ENCODE data around the gene STK32C.

Gene STK32C

DNA sequence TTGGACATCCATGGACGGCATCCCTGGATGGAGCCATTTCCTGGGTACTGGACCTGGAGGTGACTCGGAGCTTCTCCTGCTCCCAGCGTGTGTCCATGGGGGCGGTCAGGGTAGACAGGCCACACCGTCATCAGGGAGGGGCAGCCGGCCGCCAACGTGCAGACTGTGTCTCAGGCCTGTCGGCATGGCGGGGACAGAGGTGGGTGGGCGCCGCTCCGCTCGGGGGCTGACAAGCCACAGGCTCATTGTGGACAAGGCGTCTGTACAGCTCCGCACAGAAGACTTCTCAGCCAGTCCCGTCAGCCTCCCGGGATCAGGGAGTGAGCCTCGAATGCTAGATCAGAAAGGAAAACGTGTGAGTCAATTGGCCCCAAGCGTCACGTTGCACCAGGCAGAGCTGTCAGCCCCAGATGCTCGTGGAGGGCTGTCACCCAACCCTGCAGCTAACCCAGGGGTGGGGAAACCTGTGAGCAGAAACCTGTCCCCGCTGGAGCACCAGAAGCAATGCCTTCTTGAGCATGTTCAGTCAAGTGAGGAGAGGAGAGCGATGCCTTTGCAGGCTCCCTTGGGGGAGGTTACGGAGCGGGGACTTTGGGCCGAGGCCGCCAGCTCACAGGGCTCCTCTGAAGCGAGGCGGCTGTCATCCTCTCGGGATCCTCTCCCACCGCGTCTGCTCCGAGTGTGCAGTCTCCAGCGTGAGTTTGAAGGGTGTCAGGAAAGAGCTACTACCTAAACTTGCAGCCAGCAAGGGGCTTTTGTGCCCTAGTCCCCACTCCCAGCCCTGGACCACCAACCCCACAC is 137.0 kb downstream of the STK32C start:
- DNase-seq (ENCODE audit: insufficient read length, low spot score) = no peak
- no peak for FAIRE-seq
- TF ChIP-seq POLR2A (IDR thresholded peaks at IDR 0.05; ENCODE audit: low read depth, low read length) = no peak
- TF ChIP-seq POLR2AphosphoS5 (IDR thresholded peaks at IDR 0.05; ENCODE audit: low read depth, low read length) = no peak
- no peak for TF ChIP-seq TAF1 (IDR thresholded peaks at IDR 0.05; ENCODE audit: low read depth, low read length)
- no peak for TF ChIP-seq POU2F2 (IDR thresholded peaks at IDR 0.05; ENCODE audit: low read depth, low read length)
- TF ChIP-seq SPI1 (IDR thresholded peaks at IDR 0.05; ENCODE audit: low read depth, low read length) = no peak

DNA sequence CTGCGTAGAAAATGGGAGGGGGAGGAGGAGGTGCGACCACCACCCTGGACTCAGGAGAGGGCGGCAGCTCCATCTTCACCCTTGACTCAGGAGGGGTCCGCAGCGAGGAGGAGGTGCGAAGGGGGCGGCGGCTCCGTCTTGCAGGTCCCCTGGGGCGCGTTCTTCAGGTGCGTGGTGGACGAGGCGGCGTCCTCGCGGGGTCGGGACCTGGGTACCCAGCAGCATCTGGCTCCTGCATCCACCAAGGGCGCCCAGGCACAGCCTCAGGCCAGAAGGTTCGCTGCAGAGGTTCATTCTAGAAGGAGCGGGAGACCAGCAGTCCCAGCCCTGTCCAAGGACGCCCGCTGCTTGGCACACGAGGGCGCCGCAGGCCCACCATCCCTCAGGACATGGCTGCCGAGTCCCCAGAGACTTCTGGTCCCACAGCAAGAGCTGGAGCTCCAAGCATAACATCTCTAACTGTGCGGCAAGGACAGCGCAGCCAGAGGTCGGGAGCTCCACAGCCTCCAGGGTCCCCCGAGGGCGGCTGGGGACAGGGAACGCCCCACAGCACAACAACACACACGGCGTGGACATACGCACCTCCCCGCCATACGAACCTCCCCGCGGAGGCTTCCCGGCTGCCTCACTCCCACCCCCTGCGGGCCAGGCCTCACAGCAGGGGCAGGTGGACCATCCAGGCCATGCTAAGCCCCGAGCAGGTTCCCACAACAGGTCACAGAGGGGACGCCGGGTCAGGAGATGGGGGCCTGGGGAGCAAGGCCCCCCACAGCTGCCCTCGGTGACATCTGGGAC is 137.8 kb downstream of the STK32C start:
- TF ChIP-seq PAX5 (IDR thresholded peaks at IDR 0.05; ENCODE audit: insufficient read depth, low read length, severe bottlenecking) (no peak), SPI1 (IDR thresholded peaks at IDR 0.05; ENCODE audit: low read depth, low read length) (no peak), TAF1 (IDR thresholded peaks at IDR 0.05; ENCODE audit: low read depth, low read length) (no peak), POLR2AphosphoS5 (IDR thresholded peaks at IDR 0.05; ENCODE audit: low read depth, low read length) (no peak), POU2F2 (IDR thresholded peaks at IDR 0.05; ENCODE audit: low read depth, low read length) (no peak), POLR2A (IDR thresholded peaks at IDR 0.05; ENCODE audit: low read depth, low read length) (no peak)
- FAIRE-seq (no peak), DNase-seq (ENCODE audit: insufficient read length, low spot score) (no peak)

DNA sequence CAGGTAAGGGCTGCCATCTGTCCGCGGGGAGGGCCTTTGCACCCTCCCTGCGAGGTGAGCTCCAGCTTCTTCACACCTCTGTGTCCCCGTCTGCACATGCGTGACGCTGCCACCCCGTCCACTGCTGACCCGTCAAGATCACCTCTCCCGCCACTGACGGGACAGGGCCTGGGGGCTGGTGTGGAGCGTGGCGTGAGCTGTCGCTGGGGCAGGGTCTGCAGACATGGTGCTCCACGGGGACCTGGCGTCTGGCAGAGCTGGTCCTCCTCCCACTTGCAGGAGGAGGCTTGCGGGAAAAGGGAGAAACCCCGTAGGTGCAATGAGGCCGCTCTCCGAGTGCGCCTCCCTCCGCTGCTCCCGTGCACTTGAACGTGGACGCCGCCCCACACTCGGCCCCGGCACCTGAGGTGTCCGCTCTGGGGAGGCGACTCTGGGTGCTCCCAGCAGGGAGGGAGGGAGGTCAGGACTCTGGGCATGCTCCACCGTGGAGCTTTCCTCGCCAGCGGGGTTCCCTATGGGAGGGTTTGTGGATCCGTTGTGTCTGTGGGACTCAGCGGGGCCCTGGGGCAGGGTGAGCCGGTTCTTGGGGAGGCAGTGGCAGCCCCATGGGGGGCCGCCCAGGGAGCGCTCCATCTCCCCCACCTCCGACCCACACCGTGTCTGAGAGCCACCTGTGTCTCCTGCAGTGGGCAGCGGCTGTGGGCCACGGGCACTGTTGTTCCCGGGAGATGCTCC is 138.6 kb downstream of the STK32C start:
- FAIRE-seq (no peak), DNase-seq (ENCODE audit: insufficient read length, low spot score) (no peak)
- TF ChIP-seq PAX5 (IDR thresholded peaks at IDR 0.05; ENCODE audit: insufficient read depth, low read length, severe bottlenecking) (no peak), TAF1 (IDR thresholded peaks at IDR 0.05; ENCODE audit: low read depth, low read length) (no peak), POLR2A (IDR thresholded peaks at IDR 0.05; ENCODE audit: low read depth, low read length) (no peak), SPI1 (IDR thresholded peaks at IDR 0.05; ENCODE audit: low read depth, low read length) (no peak)

DNA sequence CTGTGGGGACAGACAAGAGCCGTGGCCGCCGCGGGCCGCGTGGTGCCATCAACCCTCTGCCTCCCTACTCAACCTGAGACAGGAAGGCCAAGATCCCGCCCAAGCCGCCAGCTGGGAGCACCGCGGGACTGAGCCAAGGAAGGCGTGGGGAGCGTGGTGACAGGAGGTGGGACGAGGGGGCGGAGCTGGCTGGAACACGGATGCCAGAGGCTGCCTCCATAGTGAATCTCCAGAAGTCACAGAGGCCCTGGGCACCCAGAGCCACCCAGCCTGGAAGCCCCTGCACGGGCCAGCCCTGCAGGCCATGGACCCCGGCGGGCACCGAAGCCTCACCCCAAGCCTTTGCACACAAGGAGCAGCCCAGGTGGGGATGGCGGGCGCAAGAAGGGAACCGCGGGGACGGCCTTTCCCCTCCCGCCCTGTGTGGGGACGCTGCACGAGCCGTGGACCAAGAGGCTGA is 139.1 kb downstream of the STK32C start:
- no peak for DNase-seq (ENCODE audit: insufficient read length, low spot score)
- FAIRE-seq = no peak
- no peak for TF ChIP-seq PAX5 (IDR thresholded peaks at IDR 0.05; ENCODE audit: insufficient read depth, low read length, severe bottlenecking)

DNA sequence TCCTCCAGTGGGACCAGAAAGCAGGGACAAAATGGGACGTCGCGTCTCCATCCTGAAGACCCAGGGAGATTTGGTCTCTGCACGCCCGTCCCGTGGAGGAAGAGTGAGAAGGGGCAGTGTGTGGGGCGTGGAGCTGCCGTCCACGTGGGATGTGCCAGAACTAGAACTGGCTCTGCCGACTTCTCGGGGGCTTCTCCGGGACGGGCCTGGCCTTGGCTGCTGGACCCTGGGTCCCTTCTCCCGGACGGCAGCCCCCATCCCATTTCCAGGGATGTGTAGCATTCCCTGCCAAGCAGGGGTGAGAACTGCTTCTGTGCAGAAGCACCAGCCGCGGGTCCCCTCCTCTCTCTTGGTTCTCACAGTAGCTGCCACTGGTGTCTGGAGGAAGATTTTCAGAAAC is 139.8 kb downstream of the STK32C start:
- TF ChIP-seq TAF1 (IDR thresholded peaks at IDR 0.05; ENCODE audit: low read depth, low read length) (no peak), SPI1 (IDR thresholded peaks at IDR 0.05; ENCODE audit: low read depth, low read length) (no peak), POLR2A (IDR thresholded peaks at IDR 0.05; ENCODE audit: low read depth, low read length) (no peak), POLR2AphosphoS5 (IDR thresholded peaks at IDR 0.05; ENCODE audit: low read depth, low read length) (no peak), PAX5 (IDR thresholded peaks at IDR 0.05; ENCODE audit: insufficient read depth, low read length, severe bottlenecking) (no peak), POU2F2 (IDR thresholded peaks at IDR 0.05; ENCODE audit: low read depth, low read length) (no peak)
- FAIRE-seq = no peak
- no peak for DNase-seq (ENCODE audit: insufficient read length, low spot score)

DNA sequence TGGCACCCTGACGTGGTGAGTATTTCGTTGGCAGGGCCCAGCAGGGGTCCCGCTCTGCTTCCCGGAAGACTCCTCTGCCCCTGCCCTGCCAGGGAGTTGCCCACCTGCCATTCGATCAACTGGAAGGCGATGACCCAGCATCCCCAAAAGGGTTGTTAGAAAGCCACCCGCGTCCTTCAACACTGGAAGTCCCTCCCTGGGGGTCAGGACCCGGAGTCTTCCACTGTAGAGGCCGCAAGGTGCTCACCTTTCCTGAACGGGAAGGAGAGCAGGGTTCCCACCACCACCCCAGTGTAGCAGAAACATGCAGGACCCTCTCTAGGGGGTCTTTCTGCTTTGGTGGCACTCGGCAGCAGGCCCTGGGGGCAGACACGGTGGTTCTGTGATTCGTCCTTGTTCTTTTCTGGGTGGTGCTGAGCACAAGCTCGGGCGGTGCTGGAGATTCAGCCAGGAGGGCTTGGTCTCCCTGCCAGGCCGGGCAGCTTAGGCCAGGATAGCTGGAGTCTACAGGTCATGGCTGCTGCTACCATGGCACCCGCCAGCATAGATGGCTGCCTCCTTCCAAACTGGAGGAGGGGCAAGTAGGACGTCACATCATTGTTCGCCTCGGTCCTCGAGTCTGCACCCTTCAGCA is 140.6 kb downstream of the STK32C start:
- DNase-seq (ENCODE audit: insufficient read length, low spot score) (no peak), FAIRE-seq (no peak)

DNA sequence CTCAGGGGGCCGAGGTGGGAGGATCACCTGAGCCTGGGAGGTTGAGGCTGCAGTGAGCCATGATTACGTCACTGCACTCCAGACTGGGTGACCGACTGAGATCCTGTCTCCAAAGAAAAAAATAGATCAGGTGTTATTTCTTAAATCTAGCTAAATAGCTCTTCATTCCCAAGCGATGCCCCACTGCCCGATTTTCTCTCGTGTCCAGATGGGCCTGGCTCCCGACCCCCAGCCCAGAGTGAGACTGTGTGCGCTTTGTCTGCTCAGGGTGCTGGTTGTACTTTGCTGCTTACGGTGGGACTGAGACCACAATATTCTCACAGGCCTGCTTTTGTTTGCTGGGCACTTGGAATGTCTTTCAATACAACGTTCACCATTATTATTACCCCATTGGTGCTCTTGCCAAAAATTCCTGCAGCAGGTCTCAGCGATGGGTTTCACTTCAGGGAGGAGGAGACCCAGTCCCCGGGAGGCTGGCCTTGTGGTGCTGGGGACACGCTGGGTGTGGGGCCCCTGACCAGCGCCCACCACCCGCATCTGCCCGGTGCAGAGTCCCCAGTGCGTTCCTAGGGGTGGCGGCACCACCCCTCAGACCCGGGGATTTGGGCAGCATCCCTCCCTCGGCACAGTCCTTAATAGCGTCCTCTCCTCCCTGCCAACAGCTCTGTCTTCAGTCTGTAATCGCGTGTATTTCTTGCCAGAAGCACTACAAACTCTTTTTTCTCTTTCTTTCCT is 141.4 kb downstream of the STK32C start:
- no peak for DNase-seq (ENCODE audit: insufficient read length, low spot score)
- TF ChIP-seq POLR2AphosphoS5 (IDR thresholded peaks at IDR 0.05; ENCODE audit: low read depth, low read length) (no peak), POU2F2 (IDR thresholded peaks at IDR 0.05; ENCODE audit: low read depth, low read length) (no peak), TAF1 (IDR thresholded peaks at IDR 0.05; ENCODE audit: low read depth, low read length) (no peak), SPI1 (IDR thresholded peaks at IDR 0.05; ENCODE audit: low read depth, low read length) (no peak), PAX5 (IDR thresholded peaks at IDR 0.05; ENCODE audit: insufficient read depth, low read length, severe bottlenecking) (no peak), POLR2A (IDR thresholded peaks at IDR 0.05; ENCODE audit: low read depth, low read length) (no peak)
- no peak for FAIRE-seq

More for the DNA sequence above, 140.6 kb downstream of the STK32C start:
- no peak for TF ChIP-seq POU2F2 (IDR thresholded peaks at IDR 0.05; ENCODE audit: low read depth, low read length)
- no peak for TF ChIP-seq POLR2AphosphoS5 (IDR thresholded peaks at IDR 0.05; ENCODE audit: low read depth, low read length)
- TF ChIP-seq TAF1 (IDR thresholded peaks at IDR 0.05; ENCODE audit: low read depth, low read length) = no peak
- TF ChIP-seq POLR2A (IDR thresholded peaks at IDR 0.05; ENCODE audit: low read depth, low read length) = no peak
- no peak for TF ChIP-seq SPI1 (IDR thresholded peaks at IDR 0.05; ENCODE audit: low read depth, low read length)
- no peak for TF ChIP-seq PAX5 (IDR thresholded peaks at IDR 0.05; ENCODE audit: insufficient read depth, low read length, severe bottlenecking)

DNA sequence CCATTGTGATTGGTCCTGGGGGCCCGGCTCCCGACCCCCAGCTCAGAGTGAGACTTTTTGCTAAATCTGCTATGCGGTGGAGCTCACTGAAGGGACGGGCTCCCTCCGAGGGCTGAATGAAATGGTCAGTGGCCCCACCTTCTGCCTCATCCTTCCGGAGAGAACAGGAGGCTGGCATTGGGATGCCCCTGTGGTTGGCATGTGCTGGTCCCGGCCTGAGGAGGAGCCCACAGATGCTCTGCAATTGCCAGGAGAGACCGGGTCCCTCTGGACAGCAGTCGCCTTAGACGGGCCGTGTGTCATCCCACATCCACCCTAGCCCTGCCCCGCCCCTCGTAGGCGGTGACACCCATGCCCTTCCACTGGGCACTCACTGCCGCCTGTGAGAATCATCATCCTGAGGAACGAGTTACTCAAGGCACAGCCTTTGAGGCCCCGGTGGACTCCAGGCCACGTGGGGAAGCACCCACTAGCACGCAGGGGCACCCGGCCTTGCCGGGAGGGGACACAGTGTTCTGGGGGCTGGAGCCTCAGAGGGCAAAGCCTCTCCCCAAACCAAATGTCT is 142.3 kb downstream of the STK32C start:
- FAIRE-seq (no peak), DNase-seq (ENCODE audit: insufficient read length, low spot score) (no peak)
- TF ChIP-seq TAF1 (IDR thresholded peaks at IDR 0.05; ENCODE audit: low read depth, low read length) (no peak), POLR2A (IDR thresholded peaks at IDR 0.05; ENCODE audit: low read depth, low read length) (no peak), POLR2AphosphoS5 (IDR thresholded peaks at IDR 0.05; ENCODE audit: low read depth, low read length) (no peak), POU2F2 (IDR thresholded peaks at IDR 0.05; ENCODE audit: low read depth, low read length) (no peak), SPI1 (IDR thresholded peaks at IDR 0.05; ENCODE audit: low read depth, low read length) (no peak), PAX5 (IDR thresholded peaks at IDR 0.05; ENCODE audit: insufficient read depth, low read length, severe bottlenecking) (no peak)
